ENCODE measurements around the gene CDC6. TPM values are rescaled to one million over a fixed set of nuclear protein-coding genes. Genes with fewer than 3 reads are reported as not detected.

The CDC6 gene
- total and polyA plus RNA-seq, 2 of the 8 experiments (the other 6 are each of a cell fraction or from before 2014, with no cell fraction given): 50.5 to 140 TPM

DNA sequence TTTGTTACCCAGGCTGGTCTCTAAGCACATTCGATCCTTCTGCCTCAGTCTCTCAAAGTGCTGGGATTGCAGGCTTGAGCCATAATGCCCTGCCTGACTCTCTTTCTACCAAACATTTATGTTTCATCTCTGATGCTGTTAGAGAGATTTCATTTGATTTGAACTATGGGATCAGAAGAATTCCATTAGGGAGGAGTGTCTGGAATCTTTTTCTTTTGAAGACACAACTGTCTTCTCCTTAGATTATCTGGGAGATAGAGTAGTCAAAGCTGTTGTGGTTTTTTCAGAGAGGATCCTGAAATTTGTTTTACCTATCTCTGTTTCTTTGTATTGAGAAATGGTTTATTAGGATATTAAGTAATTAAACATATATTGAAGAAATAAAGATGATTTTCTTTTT is 39.2 kb upstream of the CDC6 start (continued):
- TF ChIP-seq, protein P1, sequence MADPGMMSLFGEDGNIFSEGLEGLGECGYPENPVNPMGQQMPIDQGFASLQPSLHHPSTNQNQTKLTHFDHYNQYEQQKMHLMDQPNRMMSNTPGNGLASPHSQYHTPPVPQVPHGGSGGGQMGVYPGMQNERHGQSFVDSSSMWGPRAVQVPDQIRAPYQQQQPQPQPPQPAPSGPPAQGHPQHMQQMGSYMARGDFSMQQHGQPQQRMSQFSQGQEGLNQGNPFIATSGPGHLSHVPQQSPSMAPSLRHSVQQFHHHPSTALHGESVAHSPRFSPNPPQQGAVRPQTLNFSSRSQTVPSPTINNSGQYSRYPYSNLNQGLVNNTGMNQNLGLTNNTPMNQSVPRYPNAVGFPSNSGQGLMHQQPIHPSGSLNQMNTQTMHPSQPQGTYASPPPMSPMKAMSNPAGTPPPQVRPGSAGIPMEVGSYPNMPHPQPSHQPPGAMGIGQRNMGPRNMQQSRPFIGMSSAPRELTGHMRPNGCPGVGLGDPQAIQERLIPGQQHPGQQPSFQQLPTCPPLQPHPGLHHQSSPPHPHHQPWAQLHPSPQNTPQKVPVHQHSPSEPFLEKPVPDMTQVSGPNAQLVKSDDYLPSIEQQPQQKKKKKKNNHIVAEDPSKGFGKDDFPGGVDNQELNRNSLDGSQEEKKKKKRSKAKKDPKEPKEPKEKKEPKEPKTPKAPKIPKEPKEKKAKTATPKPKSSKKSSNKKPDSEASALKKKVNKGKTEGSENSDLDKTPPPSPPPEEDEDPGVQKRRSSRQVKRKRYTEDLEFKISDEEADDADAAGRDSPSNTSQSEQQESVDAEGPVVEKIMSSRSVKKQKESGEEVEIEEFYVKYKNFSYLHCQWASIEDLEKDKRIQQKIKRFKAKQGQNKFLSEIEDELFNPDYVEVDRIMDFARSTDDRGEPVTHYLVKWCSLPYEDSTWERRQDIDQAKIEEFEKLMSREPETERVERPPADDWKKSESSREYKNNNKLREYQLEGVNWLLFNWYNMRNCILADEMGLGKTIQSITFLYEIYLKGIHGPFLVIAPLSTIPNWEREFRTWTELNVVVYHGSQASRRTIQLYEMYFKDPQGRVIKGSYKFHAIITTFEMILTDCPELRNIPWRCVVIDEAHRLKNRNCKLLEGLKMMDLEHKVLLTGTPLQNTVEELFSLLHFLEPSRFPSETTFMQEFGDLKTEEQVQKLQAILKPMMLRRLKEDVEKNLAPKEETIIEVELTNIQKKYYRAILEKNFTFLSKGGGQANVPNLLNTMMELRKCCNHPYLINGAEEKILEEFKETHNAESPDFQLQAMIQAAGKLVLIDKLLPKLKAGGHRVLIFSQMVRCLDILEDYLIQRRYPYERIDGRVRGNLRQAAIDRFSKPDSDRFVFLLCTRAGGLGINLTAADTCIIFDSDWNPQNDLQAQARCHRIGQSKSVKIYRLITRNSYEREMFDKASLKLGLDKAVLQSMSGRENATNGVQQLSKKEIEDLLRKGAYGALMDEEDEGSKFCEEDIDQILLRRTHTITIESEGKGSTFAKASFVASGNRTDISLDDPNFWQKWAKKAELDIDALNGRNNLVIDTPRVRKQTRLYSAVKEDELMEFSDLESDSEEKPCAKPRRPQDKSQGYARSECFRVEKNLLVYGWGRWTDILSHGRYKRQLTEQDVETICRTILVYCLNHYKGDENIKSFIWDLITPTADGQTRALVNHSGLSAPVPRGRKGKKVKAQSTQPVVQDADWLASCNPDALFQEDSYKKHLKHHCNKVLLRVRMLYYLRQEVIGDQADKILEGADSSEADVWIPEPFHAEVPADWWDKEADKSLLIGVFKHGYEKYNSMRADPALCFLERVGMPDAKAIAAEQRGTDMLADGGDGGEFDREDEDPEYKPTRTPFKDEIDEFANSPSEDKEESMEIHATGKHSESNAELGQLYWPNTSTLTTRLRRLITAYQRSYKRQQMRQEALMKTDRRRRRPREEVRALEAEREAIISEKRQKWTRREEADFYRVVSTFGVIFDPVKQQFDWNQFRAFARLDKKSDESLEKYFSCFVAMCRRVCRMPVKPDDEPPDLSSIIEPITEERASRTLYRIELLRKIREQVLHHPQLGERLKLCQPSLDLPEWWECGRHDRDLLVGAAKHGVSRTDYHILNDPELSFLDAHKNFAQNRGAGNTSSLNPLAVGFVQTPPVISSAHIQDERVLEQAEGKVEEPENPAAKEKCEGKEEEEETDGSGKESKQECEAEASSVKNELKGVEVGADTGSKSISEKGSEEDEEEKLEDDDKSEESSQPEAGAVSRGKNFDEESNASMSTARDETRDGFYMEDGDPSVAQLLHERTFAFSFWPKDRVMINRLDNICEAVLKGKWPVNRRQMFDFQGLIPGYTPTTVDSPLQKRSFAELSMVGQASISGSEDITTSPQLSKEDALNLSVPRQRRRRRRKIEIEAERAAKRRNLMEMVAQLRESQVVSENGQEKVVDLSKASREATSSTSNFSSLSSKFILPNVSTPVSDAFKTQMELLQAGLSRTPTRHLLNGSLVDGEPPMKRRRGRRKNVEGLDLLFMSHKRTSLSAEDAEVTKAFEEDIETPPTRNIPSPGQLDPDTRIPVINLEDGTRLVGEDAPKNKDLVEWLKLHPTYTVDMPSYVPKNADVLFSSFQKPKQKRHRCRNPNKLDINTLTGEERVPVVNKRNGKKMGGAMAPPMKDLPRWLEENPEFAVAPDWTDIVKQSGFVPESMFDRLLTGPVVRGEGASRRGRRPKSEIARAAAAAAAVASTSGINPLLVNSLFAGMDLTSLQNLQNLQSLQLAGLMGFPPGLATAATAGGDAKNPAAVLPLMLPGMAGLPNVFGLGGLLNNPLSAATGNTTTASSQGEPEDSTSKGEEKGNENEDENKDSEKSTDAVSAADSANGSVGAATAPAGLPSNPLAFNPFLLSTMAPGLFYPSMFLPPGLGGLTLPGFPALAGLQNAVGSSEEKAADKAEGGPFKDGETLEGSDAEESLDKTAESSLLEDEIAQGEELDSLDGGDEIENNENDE (IDR thresholded peaks at IDR 0.05; ENCODE audit: insufficient replicate concordance, low read length): no peak
- no peak for TF ChIP-seq CEBPB (IDR thresholded peaks at IDR 0.05; ENCODE audit: low read depth, low read length)
- TF ChIP-seq, protein P2, sequence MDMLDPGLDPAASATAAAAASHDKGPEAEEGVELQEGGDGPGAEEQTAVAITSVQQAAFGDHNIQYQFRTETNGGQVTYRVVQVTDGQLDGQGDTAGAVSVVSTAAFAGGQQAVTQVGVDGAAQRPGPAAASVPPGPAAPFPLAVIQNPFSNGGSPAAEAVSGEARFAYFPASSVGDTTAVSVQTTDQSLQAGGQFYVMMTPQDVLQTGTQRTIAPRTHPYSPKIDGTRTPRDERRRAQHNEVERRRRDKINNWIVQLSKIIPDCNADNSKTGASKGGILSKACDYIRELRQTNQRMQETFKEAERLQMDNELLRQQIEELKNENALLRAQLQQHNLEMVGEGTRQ (IDR thresholded peaks at IDR 0.05; ENCODE audit: low read length): no peak
- TF ChIP-seq, protein P3, sequence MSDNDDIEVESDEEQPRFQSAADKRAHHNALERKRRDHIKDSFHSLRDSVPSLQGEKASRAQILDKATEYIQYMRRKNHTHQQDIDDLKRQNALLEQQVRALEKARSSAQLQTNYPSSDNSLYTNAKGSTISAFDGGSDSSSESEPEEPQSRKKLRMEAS (IDR thresholded peaks at IDR 0.05): no peak
- no peak for TF ChIP-seq KDM5A (IDR thresholded peaks at IDR 0.05; ENCODE audit: low read length)
- TF ChIP-seq GABPA (IDR thresholded peaks at IDR 0.05; ENCODE audit: borderline replicate concordance, insufficient read depth, low read length): no peak
